ENCODE measurements around the gene EIF4G3. TPM values are rescaled to one million over a fixed set of nuclear protein-coding genes. Genes with fewer than 3 reads are reported as not detected.

The EIF4G3 gene
- total RNA-seq, 1 experiment from 2014 or later = 72.0 TPM

- Histone ChIP-seq H3K9me3 (ENCODE audit: control insufficient read depth, low read depth, low read length) (no peaks in the 10 kb centered on the region), H3K14ac (ENCODE audit: insufficient read depth, low read length) (no peak overlapping the region), H3K23ac (ENCODE audit: insufficient read length, low read depth, low read length) (no peak overlapping the region), H3K18ac (ENCODE audit: insufficient read length, low read depth, low read length) (no peak overlapping the region), H4K20me1 (ENCODE audit: control insufficient read depth, insufficient read depth, insufficient read length) (no peaks in the 10 kb centered on the region), H4K91ac (ENCODE audit: insufficient read length, low read depth, low read length) (no peak overlapping the region), H2AFZ (ENCODE audit: low read length) (no peak overlapping the region), H3K56ac (ENCODE audit: insufficient read length, low read depth, low read length) (no peak overlapping the region), H4K5ac (ENCODE audit: insufficient read length, low read depth, low read length) (no peak overlapping the region), H2BK15ac (ENCODE audit: low read depth, low read length) (no peak overlapping the region), H2AK5ac (ENCODE audit: insufficient read length, low read length) (no peak overlapping the region), H3K27ac (ENCODE audit: insufficient read length, low read depth, low read length) (no peak overlapping the region), H3K4me1 (ENCODE audit: insufficient read depth, low read length) (no peaks in the 10 kb centered on the region), H3K9ac (ENCODE audit: extremely low read depth, insufficient read length, low read length) (no peak overlapping the region), H3K79me1 (ENCODE audit: insufficient read depth, low read depth, low read length, poor library complexity, severe bottlenecking) (no peaks in the 10 kb centered on the region), H3K23me2 (ENCODE audit: insufficient read length, low read depth, low read length, poor library complexity, severe bottlenecking) (no peaks in the 10 kb centered on the region), H3K27me3 (ENCODE audit: insufficient read depth, low read length) (no peaks in the 10 kb centered on the region), H2BK12ac (ENCODE audit: insufficient read length, low read depth, low read length) (no peak overlapping the region), H2BK20ac (ENCODE audit: low read depth, low read length, poor library complexity, severe bottlenecking) (no peak overlapping the region), H3K4me2 (ENCODE audit: insufficient read depth, insufficient read length, low read length) (no peak overlapping the region), H3K4ac (ENCODE audit: low read depth, low read length) (no peak overlapping the region), H3K79me2 (ENCODE audit: insufficient read depth, low read length) (no peaks in the 10 kb centered on the region; the same call in 1 of the 2 replicates), H2BK5ac (ENCODE audit: insufficient read length, low read length) (no peak overlapping the region), H3T11ph (ENCODE audit: low read length) (no peak overlapping the region), H2BK120ac (ENCODE audit: low read depth, low read length, poor library complexity, severe bottlenecking) (no peak overlapping the region), H4K8ac (replicated peaks; ENCODE audit: insufficient read length, low read depth, low read length) (no peak overlapping the region)
- TF ChIP-seq, protein P1, sequence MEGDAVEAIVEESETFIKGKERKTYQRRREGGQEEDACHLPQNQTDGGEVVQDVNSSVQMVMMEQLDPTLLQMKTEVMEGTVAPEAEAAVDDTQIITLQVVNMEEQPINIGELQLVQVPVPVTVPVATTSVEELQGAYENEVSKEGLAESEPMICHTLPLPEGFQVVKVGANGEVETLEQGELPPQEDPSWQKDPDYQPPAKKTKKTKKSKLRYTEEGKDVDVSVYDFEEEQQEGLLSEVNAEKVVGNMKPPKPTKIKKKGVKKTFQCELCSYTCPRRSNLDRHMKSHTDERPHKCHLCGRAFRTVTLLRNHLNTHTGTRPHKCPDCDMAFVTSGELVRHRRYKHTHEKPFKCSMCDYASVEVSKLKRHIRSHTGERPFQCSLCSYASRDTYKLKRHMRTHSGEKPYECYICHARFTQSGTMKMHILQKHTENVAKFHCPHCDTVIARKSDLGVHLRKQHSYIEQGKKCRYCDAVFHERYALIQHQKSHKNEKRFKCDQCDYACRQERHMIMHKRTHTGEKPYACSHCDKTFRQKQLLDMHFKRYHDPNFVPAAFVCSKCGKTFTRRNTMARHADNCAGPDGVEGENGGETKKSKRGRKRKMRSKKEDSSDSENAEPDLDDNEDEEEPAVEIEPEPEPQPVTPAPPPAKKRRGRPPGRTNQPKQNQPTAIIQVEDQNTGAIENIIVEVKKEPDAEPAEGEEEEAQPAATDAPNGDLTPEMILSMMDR (conservative IDR thresholded peaks at IDR 0.05) = no peak
- Mint-ChIP-seq H3K27ac (no peak overlapping the region), H3K4me1 (peaks cover 2% of the 10 kb centered on the region in 2 experiments), H3K27me3 (ENCODE audit: low read depth) (peaks cover 2% of the 10 kb centered on the region; the same call in 1 of the 2 replicates), H3K36me3 (ENCODE audit: insufficient read depth in 1 of 3, low read depth in 3 of 3) (no peaks in the 10 kb centered on the region), H3K4me3 (no peak overlapping the region), H3K9me3 (no peaks in the 10 kb centered on the region; a peak in 1 of 5 replicates)
- WGBS (ENCODE audit: extremely low coverage, insufficient read length, low lambda C conversion rate) = no CpG with 5 or more reads among the region's 4 CpGs
- no peak for DNase-seq
Measured at GRCh38 chr1:20793236-20793635, 383.5 kb downstream of the EIF4G3 start.
